Testis (tissue), 3 donors: Measurements from ENCODE around the gene ADAMTSL2. TPM values are rescaled to one million over a fixed set of nuclear protein-coding genes. Genes with fewer than 3 reads are reported as not detected.

Experiments
- DNase-seq: peaks from one replicate; pipeline ENCODE4 v3.0.0-alpha.2; 2019
- H3K27ac ChIP-seq, 2 donors: fragments of 200-600 bp; sonication (generic); one replicate each; pipeline ENCODE4 v1.5.1; 2019
- H3K27me3 ChIP-seq: fragments of 200-600 bp; sonication (generic); one replicate; pipeline ENCODE4 v1.5.1; 2019
- H3K36me3 ChIP-seq: fragments of 200-600 bp; sonication (generic); one replicate; pipeline ENCODE4 v1.5.1; 2017; ENCODE audit warnings: low read depth; ENCODE audit errors: missing control alignments
- H3K4me1 ChIP-seq: fragments of 200-600 bp; sonication (generic); one replicate; pipeline ENCODE4 v1.5.1; 2019
- H3K4me3 ChIP-seq, 2 donors: fragments of 200-600 bp; sonication (generic); one replicate each; pipeline ENCODE4 v1.5.1; 2017 to 2019
- H3K9me3 ChIP-seq: fragments of 200-600 bp; sonication (generic); one replicate; pipeline ENCODE4 v1.5.1; 2017
- CTCF ChIP-seq, 3 experiments: fragments of 450-650 bp in 2 of 3; fragments of 200-600 bp in 1 of 3; sonication (generic) in 1 of 3; IDR thresholded peaks; one replicate each; pipeline ENCODE4 v1.5.1; 2016 to 2019; ENCODE audit warnings: antibody characterized with exemption in 3 of 3, mild to moderate bottlenecking in 2 of 3, moderate library complexity in 1 of 3
- POLR2A ChIP-seq: fragments of 450-650 bp; IDR thresholded peaks from one replicate; pipeline ENCODE4 v1.6.1; 2017; ENCODE audit warnings: antibody characterized with exemption, mild to moderate bottlenecking, moderate library complexity
- WGBS, 2 donors: methylation state at CpG; one replicate each; pipeline ENCODE4 v1.1.5; 2018; 5-methylcytosine and 5-hydroxymethylcytosine counted together
- intact Hi-C: fragments of 100-400 bp; cut with DNase I; formaldehyde crosslinking; loops from one replicate; pipeline ENCODE4 v1.15.1; 2023; ENCODE audit warnings: low total_unique reads
- polyA plus RNA-seq: library from polyadenylated mRNA; stranded (reverse); fragments of 350-450 nt; fragmentation: Illumina TruSeq; extraction: RNeasy Lipid Tissue Mini Kit (QIAGEN cat#74804); gene quantifications from one replicate; pipeline ENCODE4 v1.2.3, GENCODE V29; 2014; ENCODE audit warnings: low read depth, low replicate concordance; ENCODE audit not compliant: insufficient read depth
- total RNA-seq, 2 donors: library from RNA; depleted of rRNA; stranded (reverse); fragments of >200 nt; gene quantifications; one replicate each; pipeline ENCODE4 v1.2.3, GENCODE V29; 2016

The ADAMTSL2 gene
- total and polyA plus RNA-seq, 3 donors from 2014 or later, result 3.8 to 11.1 (median 9.4) TPM

DNA sequence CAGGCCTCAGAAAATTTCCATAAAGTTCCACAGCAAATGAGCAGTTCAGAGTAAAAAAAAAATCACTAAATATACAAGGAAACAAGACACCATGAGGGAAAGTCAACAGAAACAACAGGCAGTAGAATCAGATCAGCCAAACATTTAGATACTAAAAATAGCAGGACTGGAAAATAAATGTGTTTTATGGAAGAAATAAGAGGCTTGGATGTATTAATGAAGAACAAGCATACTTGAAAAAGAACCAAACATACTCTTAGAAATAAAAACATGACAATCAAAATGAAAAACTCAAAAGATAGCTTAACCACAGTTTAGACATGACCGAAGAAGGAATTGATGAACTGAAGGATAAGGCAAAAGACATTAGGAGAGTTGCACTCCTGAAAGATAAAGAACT lies 32.4 kb upstream of the ADAMTSL2 start:
- peaks cover 34% of the 10 kb centered on the region for H3K4me1 ChIP-seq
- intact Hi-C loops, result no loop called here
- WGBS, 2 donors, result 89 to 100% methylated on average over 1 of the region's 1 CpG

DNA sequence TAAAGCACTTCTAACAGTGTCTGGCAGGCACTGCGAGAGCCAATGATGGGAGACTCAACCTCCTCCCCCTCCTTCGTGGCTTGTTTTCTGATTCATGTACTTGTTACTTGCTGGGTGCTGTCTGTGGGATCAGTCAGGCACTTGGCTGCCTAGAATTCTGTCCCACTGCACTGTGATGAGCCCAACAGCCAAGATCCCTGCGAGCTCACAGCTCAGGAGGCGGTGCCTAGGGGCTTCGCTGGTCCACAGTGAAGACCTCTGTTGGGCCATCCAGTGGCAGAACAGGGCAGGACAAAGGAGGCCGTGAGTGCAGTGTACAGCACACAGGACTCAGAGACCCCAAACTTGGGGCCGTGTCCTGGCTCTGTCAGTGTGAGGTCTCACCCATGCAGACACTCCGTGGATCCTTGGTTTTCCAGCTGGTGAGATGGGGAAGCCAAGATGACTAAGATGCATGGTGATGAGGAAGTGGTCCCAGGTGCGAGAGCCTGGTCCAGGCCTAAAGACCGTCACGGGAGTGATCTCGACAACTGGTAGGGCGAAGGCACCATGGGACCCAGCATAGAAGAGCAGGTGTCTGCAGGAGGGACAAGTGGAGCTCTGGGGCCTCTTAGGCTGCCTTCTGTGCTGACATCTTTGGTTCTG lies 29.2 kb upstream of the ADAMTSL2 start:
- DNase-seq, result no peak
- intact Hi-C loops, result no loop called here
- H3K27ac ChIP-seq, result no peak overlapping the region

More for the DNA sequence above, 32.4 kb upstream of the ADAMTSL2 start:
- H3K4me3 ChIP-seq, result no peak overlapping the region
- TF ChIP-seq CTCF (IDR thresholded peaks at IDR 0.05) (no peak), POLR2A (no peak)
- H3K27me3 ChIP-seq, result no peaks in the 10 kb centered on the region
- no peaks in the 10 kb centered on the region for H3K36me3 ChIP-seq
- no peak overlapping the region for H3K27ac ChIP-seq
- H3K9me3 ChIP-seq, result no peaks in the 10 kb centered on the region
- DNase-seq, result no peak

GRCh38 chr9:133505901-133506652 lies 28.4 kb upstream of the ADAMTSL2 start:
- H3K4me1 ChIP-seq, result peaks cover 26% of the 10 kb centered on the region
- peak; percentile 69 for DNase-seq
- intact Hi-C loops, result no loop called here
- no peak for TF ChIP-seq POLR2A
- TF ChIP-seq CTCF (IDR thresholded peaks at IDR 0.05), result no peak
- no peaks in the 10 kb centered on the region for H3K36me3 ChIP-seq
- no peak overlapping the region for H3K4me3 ChIP-seq
- no peaks in the 10 kb centered on the region for H3K27me3 ChIP-seq
- no peaks in the 10 kb centered on the region for H3K9me3 ChIP-seq
- WGBS, 2 donors, result 38 to 53% methylated on average over 13 to 23 of the region's 23 CpGs
- H3K27ac ChIP-seq, result no peak overlapping the region

More for the DNA sequence above, 29.2 kb upstream of the ADAMTSL2 start:
- Histone ChIP-seq H3K4me1 (peaks cover 26% of the 10 kb centered on the region), H3K36me3 (no peaks in the 10 kb centered on the region), H3K9me3 (no peaks in the 10 kb centered on the region), H3K27me3 (no peaks in the 10 kb centered on the region), H3K4me3 (no peak overlapping the region)
- 83 to 94% methylated on average over 3 to 13 of the region's 13 CpGs for WGBS, 2 donors
- TF ChIP-seq POLR2A (no peak), CTCF (IDR thresholded peaks at IDR 0.05) (no peak)

GRCh38 chr9:133506653-133507038 lies 27.9 kb upstream of the ADAMTSL2 start:
- H3K36me3 ChIP-seq, result no peaks in the 10 kb centered on the region
- H3K4me3 ChIP-seq, result no peak overlapping the region
- peaks cover 26% of the 10 kb centered on the region for H3K4me1 ChIP-seq
- peak; percentile 52 for DNase-seq
- H3K27me3 ChIP-seq, result no peaks in the 10 kb centered on the region
- intact Hi-C loops, result no loop called here
- WGBS, 2 donors, result 48 to 63% methylated on average over 17 to 18 of the region's 18 CpGs
- H3K27ac ChIP-seq, result no peak overlapping the region
- TF ChIP-seq CTCF (IDR thresholded peaks at IDR 0.05) (no peak), POLR2A (no peak)
- no peaks in the 10 kb centered on the region for H3K9me3 ChIP-seq
